ENCODE results near the gene ASTN2.

The ASTN2 gene

DNA sequence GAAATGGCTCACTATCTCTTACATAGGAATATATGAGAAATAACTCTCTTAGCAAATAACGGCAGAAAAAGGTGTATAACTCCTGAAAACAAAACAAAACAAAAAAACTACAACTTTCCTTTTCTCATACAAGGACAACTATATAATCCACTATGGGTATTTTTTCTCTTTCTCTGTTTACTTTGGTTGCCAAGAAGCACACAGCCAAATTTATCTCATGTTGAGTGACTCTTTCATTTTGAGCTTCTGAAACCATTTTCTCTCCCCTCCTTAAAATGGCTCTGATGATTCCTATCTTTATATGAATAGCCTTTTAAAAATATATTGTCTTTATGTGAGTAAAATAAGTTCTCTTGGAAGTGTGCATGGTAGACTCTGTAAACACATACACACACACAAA is 599.0 kb downstream of the ASTN2 start:
- no peak for DNase-seq (ENCODE audit: low read depth in 2 of 2)

- no peak for DNase-seq (ENCODE audit: low read depth in 2 of 2)
These were observed 601.9 kb downstream of the ASTN2 start for GRCh38 chr9:116813031-116813300.

GRCh38 chr9:116812231-116813030 is 602.4 kb downstream of the ASTN2 start:
- DNase-seq (ENCODE audit: low read depth in 2 of 2): no peak

- DNase-seq (ENCODE audit: low read depth in 2 of 2): no peak
These were observed 605.2 kb downstream of the ASTN2 start for GRCh38 chr9:116809656-116810055.

GRCh38 chr9:116806075-116806474 is 608.8 kb downstream of the ASTN2 start:
- no peak for DNase-seq (ENCODE audit: low read depth in 2 of 2)

DNA sequence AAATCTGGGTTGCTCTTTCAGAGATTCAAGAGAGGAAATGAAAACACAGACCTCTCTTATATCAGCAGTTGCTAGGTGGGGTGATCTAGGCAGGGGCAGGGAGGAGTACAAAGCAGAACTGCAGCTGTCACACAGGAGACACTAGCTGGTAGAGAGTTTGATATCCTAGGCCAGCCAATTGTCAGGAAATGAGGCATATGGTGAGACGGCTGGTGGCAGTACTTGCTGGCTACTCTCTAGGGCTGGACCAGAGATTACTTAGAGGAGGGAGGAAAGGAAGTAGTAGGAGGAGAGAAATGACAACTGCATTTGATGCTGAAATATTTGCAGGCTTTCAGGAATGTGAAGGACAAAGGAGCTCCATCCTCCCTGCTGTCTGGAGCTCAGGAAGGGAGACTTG is 614.0 kb downstream of the ASTN2 start:
- DNase-seq (ENCODE audit: low read depth in 2 of 2): no peak

DNA sequence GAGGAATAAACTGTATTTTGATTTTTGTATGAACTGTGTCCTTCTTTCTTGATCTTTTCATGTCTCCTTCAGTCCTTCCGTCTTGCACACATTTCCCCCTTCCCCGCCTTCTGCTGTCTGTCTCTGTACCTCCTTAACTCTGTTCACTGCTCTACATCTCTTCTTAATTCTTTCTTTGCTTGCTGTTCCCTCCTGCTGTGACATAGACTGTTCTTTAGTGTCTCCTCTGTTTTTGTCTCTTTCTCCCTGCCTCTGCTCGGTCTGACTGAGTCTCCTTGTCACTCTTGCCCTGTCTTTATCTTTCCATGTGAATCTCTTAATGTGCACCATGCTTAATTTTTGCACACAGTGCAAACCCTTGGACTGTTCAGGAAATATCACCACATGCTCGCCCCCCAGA is 614.8 kb downstream of the ASTN2 start:
- DNase-seq (ENCODE audit: low read depth in 2 of 2): no peak

GRCh38 chr9:116798521-116798920 is 616.3 kb downstream of the ASTN2 start:
- DNase-seq (ENCODE audit: low read depth in 2 of 2): no peak

DNA sequence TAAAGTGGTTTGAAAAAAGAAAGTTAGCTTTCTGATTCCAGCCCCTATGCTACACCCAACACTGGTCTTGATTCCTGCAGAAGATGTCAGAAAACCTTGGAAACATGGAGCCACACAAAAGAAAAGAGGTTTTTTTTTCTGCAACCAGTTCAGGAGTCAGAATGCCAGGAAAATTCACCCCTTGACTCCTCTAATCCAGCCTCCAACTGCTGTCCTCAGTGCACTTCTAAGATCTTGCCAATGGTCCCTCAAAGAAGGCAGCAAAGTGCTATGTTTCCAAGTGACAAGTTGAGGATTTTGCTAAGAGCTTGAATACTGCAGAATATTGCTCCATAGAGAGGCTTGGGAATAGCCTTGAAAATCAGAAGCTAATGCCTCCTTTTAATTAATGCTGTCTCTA is 617.6 kb downstream of the ASTN2 start:
- no peak for DNase-seq (ENCODE audit: low read depth in 2 of 2)

GRCh38 chr9:116796669-116797068 is 618.2 kb downstream of the ASTN2 start:
- DNase-seq (ENCODE audit: low read depth in 2 of 2): no peak

- DNase-seq (ENCODE audit: low read depth in 2 of 2): no peak
These were observed 619.0 kb downstream of the ASTN2 start for GRCh38 chr9:116795821-116796220.

GRCh38 chr9:116792271-116792670 is 622.6 kb downstream of the ASTN2 start:
- DNase-seq (ENCODE audit: low read depth in 2 of 2): no peak

- no peak for DNase-seq (ENCODE audit: low read depth in 2 of 2)
These were observed 623.5 kb downstream of the ASTN2 start for GRCh38 chr9:116791326-116791725.

DNA sequence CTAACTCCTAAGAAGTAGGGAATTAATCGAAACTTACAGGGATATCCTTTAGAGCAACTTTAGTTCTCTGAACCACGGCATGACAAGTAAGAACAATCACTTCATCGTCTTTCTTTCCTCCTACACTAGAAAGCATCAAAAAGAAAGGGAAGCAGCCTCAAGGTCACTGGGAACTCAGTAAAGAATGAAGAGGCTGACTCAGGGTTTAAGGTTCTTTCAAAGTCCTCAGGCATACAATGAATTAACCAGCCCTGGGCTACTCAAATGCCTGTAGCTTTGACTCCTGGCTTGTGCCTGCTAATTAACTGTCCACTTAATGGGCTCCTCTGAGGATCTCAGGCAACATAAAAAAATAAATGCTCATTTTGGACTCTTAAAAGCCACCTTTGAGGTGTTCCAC is 625.8 kb downstream of the ASTN2 start:
- no peak for DNase-seq (ENCODE audit: low read depth in 2 of 2)

DNA sequence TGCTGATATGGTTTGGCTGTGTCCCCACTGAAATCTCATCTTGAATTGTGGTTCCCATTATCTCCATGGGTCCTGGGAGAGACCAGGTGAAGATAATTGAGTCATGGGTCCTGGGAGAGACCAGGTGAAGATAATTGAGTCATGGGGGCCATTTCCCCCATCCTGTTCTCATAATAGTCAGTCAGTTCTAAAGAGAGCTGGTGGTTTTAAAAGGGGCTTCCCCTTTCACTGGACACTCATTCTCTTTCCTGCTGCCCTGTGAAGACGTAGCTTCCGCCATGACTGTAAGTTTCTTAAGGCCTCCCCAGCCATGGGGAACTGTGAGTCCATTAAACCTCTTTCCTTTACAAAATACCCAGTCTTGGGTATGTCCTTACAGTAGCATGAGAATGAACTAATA is 628.1 kb downstream of the ASTN2 start:
- DNase-seq (ENCODE audit: low read depth in 2 of 2): no peak

- no peak for DNase-seq (ENCODE audit: low read depth in 2 of 2)
These were observed 637.7 kb downstream of the ASTN2 start for GRCh38 chr9:116777116-116777515.

- DNase-seq (ENCODE audit: low read depth in 2 of 2): no peak
These were observed 640.3 kb downstream of the ASTN2 start for GRCh38 chr9:116774421-116775180.

DNA sequence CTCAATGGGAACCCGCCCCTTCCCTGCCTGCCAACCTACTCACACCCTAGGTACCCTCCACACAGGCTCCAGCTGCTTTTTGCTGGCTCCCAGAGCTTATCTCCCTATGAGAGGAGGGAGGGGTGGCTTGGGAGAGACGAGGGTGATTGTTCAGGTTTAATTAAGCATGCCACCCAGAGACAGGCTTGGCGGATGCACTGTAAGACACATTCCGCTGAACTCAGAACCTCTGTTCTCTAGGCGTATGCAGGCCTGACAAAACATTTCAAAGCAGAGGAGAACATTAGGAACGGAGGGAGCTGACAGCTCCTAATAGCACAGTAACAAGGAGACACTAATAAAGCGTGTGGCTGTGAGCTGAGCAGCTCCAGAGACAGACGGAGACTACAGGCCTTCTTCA is 647.6 kb downstream of the ASTN2 start:
- DNase-seq (ENCODE audit: low read depth in 2 of 2): no peak

- no peak for DNase-seq (ENCODE audit: low read depth in 2 of 2)
These were observed 649.8 kb downstream of the ASTN2 start for GRCh38 chr9:116765011-116765410.

DNA sequence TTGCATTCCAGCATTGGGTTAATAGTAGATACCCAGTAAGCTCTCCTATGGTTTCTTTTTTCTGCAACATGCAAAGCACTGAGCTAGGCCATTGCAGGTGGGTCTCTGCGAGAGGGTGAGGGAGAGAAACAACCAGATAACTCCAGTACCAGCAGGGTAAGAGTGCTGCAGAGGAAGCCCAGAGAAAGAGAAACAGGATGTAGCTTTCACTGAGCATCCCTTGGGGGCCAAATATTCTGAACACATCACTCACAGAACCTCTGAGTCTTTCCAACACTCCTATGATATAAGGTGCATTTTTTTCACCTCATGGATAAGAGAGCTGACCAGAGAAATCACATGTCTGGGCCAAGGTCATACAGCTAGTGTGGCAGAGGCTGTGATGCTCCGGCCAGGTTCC is 651.1 kb downstream of the ASTN2 start:
- no peak for DNase-seq (ENCODE audit: low read depth in 2 of 2)

GRCh38 chr9:116760636-116761035 is 654.2 kb downstream of the ASTN2 start:
- DNase-seq (ENCODE audit: low read depth in 2 of 2): no peak

DNA sequence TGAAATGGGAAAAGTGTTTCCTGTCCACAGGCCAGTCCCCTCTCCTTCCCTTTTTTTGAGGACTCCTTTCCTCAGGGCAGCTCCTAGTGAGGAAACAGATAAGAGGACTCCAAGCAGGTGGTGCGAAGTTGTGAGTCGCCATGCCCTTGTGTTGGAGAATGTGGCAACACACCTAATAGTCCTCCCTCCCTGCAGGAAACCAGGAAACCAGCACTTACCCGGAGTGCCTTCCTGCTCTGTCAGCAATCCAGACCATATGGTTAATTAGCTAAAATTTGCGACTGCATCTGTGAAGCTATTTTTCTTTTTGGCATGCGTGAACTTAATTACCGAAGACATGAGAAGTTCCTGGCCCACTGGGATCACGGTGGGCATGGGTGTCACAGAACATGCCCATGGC is 657.8 kb downstream of the ASTN2 start:
- DNase-seq (ENCODE audit: low read depth in 2 of 2): no peak

GRCh38 chr9:116753389-116753788 is 661.5 kb downstream of the ASTN2 start:
- no peak for DNase-seq (ENCODE audit: low read depth in 2 of 2)

GRCh38 chr9:116750510-116750909 is 664.3 kb downstream of the ASTN2 start:
- no peak for DNase-seq (ENCODE audit: low read depth in 2 of 2)

Data from stimulated activated CD4-positive, alpha-beta T cell treated with anti-CD3 and anti-CD28 coated beads, Interleukin-1b, Interleukin-23, amount 100 ng/mL, for 4 hours (primary cell).